ENCODE results near the gene RAB17.

- TF ChIP-seq POLR2A (IDR thresholded peaks at IDR 0.05; ENCODE audit: low read depth, low read length) = no peak
- no peak for TF ChIP-seq POLR2AphosphoS5 (IDR thresholded peaks at IDR 0.05; ENCODE audit: low read depth, low read length)
- no peak for TF ChIP-seq TAF1 (IDR thresholded peaks at IDR 0.05; ENCODE audit: low read depth, low read length)
- TF ChIP-seq SPI1 (IDR thresholded peaks at IDR 0.05; ENCODE audit: low read depth, low read length) = no peak
Measured at GRCh38 chr2:237574894-237575868, 15.4 kb downstream of the RAB17 start.

Measured in GM12891 (cell line).